Iris pigment epithelial cell (primary cell): ENCODE data around the gene GULP1.
"Not testable (repeated sequence)": the region's sequence is repeated elsewhere in the genome, so short reads cannot be mapped to it uniquely, and the experiment has no call there.

Source experiments
- DNase-seq: peaks from one replicate; pipeline ENCODE4 v3.0.0-alpha.2; 2011; ENCODE audit warnings: low read depth

Gene GULP1

DNA sequence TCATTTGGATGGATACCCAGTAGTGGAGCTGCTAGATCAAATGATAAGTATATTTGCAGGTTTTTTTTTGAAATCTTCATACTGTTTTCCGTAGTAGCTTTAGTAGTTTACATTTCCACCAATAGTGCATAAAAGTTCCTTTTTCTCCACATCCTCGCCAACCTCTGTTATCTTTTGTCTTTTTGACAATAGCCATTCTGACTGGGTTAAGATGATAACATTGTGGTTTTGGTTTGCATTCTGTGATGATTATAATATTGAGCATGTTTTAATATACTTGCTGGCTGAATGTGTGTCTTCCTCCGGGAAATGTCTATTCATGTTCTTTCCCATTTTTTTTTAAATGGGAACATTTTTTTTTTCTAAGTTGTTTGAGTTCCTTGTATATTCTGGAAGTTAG, 260.0 kb downstream of the GULP1 start:
- no peak for DNase-seq

DNA sequence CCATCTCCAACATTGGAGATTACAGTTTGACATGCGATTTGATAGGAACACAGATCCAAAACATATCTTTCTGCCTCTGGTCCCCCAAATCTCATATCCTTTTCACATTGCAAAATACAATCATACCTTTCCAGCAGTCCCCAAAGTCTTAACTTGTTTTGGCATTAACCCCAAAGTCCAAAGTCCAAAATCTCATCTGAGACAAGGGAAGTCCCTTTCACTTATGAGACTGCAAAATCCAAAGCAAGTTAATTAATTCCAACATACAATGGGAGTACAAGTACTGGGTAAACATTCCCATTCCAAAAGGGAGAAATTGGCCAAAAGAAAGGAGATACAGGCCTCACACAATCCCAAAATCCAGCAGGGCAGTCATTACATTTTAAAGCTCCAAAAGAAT, 265.4 kb downstream of the GULP1 start:
- DNase-seq = no peak

DNA sequence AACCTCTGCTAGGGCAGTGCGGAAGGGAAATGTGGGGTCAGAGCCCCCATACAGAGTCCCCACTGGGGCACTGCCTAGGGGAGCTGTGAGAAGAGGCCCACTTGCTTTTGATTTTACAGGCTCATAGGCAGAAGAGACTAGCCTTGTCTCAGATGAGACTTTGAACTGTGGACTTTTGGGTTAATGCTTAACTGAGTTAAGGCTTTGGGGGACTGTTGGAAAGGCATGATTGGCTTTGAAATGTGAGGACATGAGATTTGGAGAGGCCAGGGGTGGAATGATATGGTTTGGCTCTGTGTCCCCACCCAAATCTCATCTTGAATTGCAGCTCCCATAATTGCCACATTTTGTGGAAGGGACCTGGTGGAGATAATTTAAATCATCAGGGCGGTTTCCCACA, 267.8 kb downstream of the GULP1 start:
- not testable (repeated sequence) for DNase-seq

- DNase-seq = no peak
These were observed 269.9 kb downstream of the GULP1 start for GRCh38 chr2:188561473-188561979.

DNA sequence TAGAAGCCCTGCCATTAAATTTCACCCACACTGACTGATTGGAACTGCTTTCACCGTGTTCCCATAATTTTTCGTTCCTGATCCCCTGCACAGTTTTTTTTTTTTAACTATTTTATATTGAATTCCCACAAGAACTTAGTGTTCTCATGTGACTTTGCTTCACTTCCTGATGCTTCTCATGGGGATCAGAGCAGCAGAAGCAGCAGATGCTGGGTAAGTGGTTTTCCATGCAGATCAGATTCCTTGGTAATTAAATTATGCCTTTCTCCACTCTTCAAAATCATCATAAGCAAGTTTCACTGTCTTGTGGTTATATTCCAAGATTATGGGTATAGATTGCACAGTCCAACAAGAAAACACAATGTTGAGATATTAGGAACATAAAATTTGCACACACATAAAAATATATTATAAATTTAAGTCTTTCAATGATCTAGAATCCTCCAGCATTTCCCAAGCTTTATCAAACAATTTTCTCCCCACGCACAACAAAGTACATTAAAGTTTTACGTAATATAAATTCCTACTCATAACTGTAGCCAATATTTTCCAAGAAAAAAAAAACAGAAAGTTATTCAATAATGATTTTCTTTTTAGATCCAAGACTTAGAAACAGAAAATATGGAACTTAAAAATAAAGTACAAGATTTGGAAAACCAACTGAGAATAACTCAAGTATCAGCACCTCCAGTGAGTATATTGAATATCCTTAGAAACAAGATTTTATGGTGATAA, 277.9 kb downstream of the GULP1 start:
- DNase-seq = no peak

GRCh38 chr2:188570370-188570769, 278.7 kb downstream of the GULP1 start:
- no peak for DNase-seq

DNA sequence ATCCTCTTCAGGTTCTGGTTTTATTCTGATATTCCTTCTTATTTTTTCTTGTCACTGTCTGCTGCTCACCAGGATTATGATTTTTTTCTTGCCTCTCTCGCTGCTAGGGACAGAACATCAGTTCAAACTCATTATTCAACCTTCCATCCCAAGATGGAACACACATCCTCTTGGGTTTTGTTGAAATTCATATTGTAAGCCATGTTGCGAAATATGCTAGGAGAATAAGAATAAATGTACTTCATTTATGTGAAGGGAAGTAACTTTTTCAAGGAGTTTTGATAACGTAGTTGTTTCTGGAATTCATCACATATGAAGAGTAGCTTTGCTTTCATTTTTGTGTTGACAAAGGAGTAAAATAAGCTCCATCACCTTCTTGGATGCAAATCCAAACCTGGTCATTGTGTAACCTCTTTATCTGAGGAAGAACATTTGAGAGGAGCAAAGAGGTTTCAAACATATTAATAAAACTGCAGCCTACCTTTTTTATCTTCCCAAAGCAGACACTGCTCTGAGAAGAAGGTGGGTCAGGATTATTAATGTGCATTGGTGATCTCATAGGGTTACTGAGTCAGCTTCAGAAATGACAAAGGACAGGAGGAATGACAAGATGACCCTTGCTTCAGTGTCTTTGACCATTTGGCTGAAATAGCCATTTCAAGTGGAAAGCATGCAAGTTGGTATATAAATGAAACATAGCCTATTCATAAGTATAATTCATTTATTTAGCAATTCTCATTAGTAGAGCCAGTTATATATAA, 280.0 kb downstream of the GULP1 start:
- peak; percentile 15 for DNase-seq

GRCh38 chr2:188572592-188572991, 280.9 kb downstream of the GULP1 start:
- DNase-seq = no peak

DNA sequence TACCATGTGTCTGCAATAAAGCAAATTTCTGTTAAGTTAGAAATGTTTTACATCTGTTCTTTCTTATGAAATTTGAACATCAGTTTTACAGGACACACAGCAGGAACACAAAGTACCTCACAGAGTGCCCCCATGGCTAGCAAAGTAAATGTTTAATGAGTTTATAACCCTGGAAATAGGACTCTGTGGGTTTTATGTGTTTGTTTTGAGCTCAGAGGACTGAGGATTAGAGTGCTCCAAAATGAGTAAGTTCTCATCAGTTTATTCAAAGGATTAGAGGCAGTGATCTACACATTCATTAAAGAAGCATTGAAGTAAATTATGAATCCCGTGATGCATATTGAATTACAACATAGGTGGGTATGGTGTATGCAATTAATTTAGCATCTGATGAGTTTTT, 281.8 kb downstream of the GULP1 start:
- DNase-seq = peak; percentile 40

DNA sequence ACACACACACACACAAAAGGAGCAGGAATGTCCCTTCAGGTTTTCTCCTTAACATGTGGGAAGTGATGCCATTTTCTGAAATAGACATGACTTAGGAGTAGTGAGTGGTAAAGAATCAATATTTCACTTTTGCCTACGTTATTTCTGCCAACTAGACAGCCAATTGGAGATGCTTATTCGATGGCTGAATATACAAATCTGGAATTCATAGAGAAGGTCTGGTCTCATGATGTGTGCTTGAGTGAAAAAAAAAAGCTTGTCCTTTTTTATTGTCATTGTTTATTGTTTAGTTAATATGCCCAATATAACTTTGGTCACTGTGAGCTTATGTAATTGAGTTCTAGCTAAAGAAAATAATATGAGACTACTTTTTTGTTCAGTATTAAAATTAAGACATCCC, 284.3 kb downstream of the GULP1 start:
- DNase-seq = no peak

DNA sequence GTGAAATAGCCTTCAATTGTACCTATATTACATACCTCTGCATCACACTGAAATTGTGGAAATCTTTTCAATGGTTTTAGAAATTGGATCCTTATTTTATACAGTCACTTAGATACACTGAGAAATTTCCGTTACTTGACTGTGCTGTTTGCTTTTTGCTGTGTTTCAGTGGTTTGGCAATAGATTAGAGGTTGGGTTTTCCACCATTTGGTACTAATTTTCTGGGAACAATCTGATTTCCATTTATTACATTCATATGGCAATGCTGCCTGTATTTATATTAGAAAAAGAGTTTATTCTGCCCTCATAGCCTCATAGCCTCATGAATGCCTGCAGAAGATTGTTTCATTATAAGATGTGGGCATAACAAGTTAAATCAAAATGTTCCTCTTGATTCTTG, 285.0 kb downstream of the GULP1 start:
- no peak for DNase-seq

DNA sequence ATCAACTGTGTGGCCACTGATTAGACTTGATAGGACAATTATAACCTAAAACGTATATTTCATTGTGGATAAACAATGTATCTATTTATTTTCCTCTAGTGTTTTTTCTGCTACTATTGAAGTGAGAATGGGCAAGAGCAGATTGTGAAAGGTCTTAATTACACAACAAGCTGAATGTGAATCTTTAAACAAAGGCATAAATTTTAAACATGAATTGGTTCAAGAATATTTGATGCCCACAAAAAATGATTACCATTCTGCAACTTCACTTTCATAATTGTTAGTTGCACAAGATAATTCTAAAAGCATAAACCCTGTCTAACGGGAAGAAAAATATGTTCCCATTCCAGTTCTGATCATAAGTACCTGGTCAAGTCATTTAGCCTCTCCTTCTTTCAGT, 285.6 kb downstream of the GULP1 start:
- DNase-seq = no peak

- peak; percentile 21 for DNase-seq
These were observed 289.1 kb downstream of the GULP1 start for GRCh38 chr2:188580738-188581137.

DNA sequence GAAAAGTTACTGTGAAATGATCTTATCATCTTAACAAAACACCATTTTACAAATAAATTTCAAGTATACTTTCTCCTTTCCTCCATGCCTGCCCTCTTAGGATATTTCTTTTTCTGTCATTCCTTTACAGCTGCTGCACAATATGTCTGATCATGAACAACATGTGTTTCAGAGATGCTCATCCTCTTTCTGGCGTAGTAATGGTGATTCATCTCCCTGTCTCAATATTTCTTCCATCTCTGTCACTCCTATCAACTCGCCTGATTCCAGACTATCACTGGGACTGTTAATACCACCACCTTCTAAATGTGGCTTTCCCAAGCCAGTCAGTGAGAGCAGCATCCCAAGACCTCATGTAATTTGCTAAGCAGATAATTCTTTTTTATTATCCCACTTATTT, 290.5 kb downstream of the GULP1 start:
- DNase-seq = peak; percentile 25

- no peak for DNase-seq
These were observed 296.6 kb downstream of the GULP1 start for GRCh38 chr2:188588235-188588634.

- peak; percentile 85 for DNase-seq
These were observed 304.4 kb downstream of the GULP1 start for GRCh38 chr2:188596054-188596453.

- peak; percentile 54 for DNase-seq
These were observed 306.9 kb downstream of the GULP1 start for GRCh38 chr2:188598551-188598950.

- peak; percentile 79 for DNase-seq
These were observed 307.5 kb downstream of the GULP1 start for GRCh38 chr2:188599140-188599539.

DNA sequence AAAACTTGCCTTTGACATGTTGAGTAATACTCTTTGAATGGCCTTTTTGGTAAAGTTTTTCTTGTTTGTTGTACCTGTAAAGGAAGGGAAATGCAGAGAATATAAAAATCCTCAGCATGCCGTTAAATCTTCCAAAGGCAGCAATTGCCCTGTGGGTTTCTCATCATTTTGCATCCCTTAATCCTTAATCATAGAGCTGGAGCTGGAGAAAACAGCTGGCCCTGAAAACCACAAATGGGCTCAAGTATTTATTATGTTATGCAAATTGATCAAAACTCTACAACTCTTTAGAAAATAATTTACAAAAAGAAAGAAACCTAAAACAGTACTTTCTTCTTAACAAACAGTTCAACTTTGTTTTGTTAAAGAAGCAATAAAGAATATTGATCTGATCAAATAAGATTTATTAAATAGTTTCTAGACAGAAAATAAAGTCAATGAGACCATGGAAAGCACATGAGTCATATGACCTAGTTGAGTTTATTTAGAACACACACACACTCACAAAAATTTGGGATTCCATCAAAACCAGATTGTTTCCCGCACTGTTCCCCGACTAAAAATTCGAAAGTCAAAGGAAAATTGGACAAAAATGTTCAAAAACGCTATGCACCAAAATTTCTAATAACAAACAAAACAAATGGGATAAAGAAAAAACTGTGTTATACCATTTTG, 309.0 kb downstream of the GULP1 start:
- DNase-seq = peak; percentile 75

GRCh38 chr2:188601391-188601790, 309.7 kb downstream of the GULP1 start:
- no peak for DNase-seq

GRCh38 chr2:188601927-188602326, 310.3 kb downstream of the GULP1 start:
- DNase-seq = peak; percentile 67

GRCh38 chr2:188604579-188604978, 312.9 kb downstream of the GULP1 start:
- no peak for DNase-seq
